Limb (tissue), 2 donors: ENCODE measurements around the gene TES.

ENCODE experiments used
- DNase-seq, 2 donors: peaks; one replicate each; pipeline ENCODE4 v3.0.0-alpha.2; 2016; ENCODE audit errors: extremely low spot score in 2 of 2

TES gene

DNA sequence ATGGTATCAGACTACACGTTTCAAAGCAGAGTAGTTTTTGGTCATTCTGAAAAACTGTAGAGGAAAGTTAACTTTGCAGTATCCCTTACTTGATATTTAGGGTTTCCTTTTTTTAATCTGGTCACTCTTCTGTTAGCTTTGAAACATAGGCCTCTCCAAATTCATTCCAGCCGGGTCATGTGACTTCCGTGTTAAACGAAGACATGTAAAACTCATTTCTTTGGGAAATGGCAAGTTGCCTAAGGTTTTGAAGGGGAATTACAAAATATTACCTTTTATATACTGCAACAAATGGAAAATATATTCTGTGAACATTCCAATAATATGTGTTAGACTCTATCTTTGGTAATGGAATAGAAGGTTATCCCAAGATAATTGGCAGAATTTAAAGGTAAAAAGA is 9.5 kb downstream of the TES start:
- no peak for DNase-seq

DNA sequence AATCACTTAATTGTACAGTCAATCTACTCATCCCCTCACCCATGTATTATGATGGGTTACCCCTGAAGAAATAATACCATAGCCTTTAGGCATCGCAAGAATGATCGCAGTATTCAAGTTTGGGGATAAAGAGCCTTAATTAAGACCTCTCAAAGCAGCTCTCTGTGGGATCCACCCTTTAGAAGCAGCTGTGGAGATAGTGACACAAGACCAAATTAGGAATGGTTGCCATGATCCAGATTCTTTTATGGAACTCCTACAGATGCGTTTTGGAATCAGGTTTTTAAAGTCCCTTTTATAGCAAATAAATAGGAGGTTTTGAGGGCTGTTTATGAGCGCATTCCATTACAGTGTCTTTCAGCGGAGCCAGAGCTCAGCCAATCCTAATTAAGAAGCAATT is 12.2 kb downstream of the TES start:
- no peak for DNase-seq

DNA sequence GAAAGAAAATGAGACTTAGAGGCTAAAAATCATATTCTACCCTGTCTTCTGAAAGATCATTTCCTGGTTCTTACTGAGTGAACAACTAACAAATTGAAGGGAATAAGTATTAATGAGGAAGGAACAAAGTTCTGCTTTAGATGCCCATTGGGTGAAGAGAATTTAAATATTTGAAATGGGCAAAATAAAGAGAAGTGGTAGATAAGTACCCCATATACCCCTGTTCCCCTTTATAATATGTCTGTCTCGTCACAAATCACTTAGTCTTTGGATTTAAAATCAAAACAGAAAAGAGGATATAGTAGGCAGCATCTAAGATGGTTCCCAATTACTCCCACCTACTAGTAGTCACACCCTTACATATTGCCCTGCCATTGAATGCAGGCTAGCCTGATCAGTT is 13.2 kb downstream of the TES start:
- no peak for DNase-seq

DNA sequence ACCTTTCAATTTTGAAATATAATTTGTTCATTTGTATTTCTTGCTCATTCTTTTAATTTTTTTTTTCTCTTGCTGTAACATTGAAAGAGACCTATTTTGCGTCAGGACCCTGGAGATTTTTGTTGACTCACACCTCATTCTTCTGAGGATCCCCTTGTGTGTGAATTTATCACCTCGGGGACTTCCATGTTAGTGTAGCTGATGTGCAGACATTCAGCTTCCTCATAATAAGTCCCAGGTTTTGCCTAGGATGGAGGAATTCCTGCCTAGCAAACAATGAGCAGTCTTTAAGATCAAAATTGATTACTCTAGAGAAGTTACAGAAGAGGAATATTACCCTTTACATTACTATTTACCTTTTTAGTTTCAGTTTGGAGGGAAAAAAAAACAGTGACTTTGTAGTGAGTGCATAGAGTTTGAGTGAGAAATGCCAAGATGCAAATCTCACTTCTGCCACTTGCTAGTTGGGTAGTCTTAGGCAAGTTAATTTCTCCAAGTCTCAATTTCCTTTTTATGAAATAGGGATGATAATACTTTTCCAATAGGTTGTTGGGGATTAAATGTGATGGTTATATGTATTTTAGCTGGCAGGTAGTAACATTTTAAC is 14.3 kb downstream of the TES start:
- no peak for DNase-seq

DNA sequence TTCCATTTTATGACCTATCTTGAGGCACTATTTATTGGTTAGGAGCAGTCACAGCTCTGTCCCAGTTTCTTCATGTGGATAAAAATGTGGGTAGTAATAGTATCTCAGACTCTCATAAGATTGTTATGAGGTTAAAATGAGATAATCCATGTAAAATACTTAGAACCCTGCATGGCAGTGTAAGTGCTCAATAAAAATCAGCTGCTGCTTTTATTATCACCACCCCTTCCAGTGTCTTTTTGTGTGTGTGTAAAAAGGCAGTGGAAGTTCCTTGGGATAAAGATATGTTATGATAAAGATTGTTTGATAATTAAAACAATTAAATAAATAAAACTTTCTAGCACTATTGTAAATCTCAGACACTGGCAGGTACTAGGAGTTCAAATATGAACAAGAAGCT is 15.5 kb downstream of the TES start:
- DNase-seq, result no peak

DNA sequence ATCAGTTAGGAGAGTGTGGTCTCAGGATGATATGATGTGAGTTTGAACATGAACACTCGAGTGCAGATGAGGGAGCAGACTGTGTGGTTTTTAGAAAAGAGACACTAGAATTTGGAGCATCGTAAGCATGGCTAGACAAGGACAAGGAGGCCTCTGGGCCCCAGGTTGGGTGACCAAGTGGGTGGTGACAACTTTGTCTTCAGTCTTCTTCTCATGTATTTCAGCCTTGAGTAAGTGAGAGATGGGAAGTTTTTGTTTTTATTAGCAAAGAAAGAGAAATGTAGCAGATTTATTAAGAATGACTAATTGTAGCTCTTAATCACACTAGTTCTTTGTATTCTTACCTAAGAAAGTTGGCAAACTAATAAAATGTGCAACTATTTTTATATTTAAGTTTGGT is 16.3 kb downstream of the TES start:
- no peak for DNase-seq

DNA sequence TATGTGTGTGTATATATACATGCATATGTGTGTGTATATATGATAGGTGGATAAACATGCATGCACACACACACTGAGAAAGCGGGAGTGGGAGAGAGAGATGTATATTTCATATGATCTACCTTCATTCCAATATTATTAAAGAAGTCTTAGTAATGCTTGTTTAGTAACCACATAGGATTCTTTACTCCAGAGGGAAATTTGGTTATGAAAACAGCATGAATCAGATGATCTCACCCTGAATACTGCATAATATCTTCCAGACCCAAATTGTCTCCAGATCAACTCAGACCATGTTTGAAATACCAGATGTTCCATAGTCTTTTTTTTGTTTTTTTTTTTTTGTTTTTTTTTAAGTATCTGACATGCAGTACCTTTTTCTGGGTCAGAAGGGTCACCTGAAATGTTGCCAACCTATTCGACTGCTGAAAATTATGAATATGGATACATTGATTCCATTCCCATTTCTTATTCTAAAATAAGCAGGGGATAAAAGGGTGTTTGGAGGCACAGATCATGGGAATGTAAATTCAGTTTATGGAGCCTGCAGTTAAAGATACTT is 17.4 kb downstream of the TES start:
- peak in 1 of 2 donors; percentile 66 for DNase-seq

DNA sequence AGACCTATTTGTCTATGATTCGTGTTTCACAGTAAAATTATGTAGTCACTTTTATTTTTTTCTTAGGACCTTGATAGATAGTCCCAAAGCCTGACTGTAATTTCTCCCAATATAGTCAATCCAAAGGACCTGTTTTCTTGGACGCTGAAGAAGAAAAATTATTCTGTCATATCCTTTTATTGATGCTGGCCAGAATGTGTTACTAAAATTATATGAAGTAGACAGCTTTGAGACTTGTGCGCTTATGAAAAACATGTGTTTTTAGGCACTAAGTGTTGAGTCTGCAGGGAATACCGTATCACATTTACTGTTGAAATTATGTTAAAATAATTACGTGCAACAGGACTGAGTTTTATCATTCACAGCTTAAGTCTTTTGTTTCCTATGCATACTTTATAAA is 17.9 kb downstream of the TES start:
- no peak for DNase-seq

DNA sequence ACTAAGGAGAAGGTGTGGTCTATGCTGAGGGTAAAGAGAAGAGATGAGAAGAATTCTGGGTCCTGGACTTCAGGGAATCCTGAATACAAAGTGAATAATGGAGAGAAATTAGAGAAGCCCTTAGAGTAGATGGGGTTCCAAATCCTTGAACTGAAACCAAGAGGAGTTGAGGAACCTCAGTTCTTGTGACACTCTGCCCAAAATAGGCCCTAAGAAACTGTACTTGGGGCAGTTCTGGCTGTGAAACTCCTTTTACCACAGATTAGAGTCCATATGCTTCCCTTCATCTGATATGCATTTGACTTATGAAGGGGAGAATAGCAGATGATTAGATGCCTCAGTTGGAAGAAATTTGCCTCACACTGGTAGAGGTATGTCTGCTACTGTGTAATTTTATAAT is 19.0 kb downstream of the TES start:
- no peak for DNase-seq

DNA sequence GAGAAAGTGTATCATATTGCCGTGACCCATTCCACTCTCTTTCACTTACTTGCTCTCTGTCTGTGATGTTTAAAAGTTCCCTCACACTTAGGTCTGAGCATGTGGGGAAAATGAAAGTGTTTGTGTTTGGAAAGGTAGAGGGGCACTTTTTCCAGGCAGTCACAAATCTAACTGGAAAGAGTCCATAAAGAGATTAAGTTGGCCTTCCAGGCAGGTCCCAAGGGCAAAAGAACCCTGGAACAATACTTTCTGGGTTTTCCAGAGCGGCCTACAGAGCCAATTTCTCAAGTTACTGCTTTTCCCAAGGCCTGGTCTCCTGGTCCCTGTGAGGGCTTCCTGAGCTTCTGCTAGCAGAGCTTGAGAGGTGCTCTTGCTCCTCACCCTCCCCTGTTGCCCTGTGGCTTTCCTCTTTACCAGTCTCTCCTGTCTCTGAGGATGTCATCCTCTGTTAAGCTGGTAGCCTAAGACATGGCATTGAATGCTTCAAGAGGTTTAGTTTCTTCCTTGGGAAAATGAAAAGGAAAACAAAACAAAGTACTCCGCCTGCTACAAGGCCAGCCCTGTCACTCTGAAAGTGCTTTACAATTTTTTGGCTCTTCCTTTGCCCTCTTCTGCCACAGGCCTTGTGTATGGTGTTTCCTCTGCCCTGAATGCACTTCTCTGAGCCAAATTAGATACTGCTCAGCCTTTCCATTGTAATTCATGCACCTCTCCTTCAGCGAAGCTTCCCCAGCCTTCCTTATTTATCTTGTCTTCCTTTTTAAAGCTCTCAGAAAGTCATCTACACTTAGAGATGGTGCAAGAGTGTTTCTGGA is 20.1 kb downstream of the TES start:
- no peak for DNase-seq

DNA sequence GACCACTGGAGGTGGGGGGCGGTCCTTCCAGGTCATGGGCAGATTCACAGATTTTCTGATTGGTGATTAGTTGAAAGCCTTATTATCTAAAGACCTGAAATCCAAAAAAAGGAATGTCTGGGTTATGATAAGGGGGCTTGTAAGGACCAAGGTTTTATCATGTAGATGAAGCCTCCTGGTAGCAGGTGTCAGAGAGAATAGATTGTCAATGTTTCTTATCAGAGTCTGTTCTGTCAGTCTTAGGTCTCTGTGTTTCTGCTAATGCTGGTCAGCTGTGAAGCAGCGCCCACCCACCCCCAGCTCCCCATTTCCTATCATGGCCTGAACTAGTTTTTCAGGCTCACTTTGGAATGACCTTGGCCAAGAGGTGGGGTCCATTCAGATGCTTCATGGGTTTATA is 21.2 kb downstream of the TES start:
- no peak for DNase-seq

DNA sequence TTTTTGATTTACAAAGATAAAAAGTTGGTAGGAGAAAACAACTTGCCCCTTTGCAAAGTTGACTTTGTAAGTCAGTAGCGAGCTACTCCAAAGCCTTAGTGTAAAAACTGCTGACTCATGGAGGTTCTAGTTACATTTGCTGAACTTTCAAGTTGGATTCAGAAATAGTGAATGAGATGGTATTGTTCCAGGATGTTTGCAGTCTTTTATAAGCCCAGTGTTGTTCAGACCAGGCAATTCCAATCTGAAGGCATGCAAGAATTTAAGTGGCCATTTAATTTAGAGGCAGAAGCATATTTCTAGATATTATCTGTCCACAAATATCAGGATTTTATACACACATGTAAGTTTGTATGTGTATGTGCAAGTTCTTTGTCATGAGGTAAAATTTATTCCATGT is 21.6 kb downstream of the TES start:
- DNase-seq, result no peak

DNA sequence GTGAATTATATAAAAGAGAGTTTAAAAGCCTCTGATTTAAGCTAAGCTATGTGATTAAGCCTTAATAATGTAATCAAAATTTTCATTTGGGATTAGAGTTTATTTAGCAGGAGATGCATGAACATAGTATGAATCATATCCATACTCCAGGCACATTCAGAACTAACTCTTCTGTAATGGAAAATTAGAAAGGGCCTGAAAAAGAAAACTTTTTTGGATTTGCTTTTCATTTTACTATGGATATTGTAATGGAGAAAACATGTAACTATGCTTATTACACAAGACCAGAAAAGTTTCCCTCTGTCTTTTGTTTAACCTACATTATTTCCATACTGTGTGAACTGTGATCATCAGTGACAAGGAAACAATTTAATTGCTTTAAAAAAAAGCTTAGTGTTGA is 22.0 kb downstream of the TES start:
- DNase-seq, result peak in 1 of 2 donors; percentile 47

DNA sequence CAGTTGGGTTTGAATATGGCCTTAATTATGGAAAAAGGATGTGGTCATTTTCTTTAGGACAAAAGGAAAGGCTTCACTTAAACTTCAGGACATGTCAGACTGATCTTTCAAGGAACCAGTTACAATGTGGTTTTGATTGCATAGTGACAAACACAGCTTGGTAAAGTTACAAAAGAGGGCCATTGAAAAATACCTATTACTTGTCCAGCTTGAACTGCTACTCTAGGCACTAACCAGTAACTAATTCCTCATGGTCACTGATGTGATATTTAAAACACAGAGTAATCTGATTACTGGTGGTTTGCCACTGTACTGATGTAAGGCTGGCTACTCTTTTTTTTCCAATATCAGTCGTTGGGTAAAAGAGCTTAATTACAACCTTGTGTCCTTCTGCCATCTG is 22.6 kb downstream of the TES start:
- no peak for DNase-seq

DNA sequence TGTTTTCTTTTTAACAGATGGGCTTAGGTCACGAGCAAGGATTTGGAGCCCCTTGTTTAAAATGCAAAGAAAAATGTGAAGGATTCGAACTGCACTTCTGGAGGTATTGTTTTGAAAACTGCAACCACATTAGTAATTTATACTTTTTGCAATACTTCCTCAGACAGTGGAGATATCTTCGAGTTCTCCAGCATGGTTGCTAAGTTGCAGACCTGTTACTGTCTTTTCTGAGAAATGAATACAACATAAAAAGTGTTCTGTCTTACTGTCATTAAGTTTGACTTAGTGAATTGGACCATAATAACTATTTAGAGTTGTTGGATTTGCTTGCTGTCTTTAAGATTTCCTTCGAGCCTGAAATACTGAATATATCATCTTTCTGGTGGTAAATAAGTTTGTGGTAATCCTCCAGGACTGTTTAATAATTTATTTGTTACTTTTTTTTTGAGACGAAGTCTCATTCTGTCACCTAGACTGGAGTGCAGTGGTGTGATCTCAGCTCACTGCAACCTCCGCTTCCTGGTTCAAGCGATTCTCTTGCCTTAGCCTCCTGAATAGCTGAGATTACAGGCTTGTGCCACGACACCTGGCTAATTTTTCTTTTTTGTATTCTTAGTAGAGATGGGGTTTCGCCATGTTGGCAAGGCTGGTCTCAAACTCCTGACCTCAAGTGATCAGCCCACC is 24.3 kb downstream of the TES start:
- DNase-seq, result no peak

DNA sequence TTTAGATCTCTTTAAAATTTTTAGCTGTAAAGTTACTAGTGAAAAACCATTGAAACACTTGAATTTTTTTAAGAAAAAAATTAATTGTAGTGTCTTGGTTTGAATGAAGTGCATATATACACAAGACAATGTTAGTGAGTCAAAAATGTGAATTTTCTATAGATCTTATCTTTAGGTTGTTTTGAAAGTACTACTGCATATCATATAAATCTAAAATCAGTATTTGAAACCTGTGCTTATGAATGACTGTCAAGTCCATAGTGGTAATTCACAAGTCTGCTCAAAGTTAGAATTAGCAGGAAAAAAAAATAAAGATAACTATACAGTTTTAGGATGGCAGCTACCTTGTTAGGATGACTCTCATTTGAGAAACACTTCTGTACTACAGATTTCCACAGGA is 25.0 kb downstream of the TES start:
- no peak for DNase-seq

DNA sequence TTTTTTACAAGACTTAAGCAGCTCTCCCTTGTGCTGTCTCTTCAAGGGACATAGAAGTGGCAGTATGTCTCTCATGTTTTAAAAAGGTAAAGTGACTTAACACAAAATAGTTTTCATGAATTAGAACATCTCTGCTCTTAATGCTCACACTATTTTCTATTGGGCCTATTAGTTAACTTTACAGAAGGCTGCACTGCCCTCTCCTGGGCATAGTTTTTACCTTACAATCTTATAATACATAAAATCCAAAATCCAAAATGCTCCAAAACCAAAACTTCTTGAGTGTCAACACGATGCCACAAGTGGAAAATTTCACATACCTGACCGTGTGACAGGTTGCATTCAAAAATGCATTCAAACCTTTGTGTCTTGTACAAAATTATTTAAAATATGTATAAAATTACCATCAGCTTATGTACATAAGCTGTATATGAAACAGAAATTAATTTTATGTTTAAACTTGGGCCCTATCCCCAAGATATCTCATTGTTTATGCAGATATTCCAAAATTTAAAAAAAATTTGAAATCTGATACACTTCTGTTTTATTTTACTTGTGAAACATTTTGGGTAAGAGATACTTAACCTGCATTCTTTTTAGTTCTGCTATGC is 25.8 kb downstream of the TES start:
- DNase-seq, result peak; percentile 49 to 77

DNA sequence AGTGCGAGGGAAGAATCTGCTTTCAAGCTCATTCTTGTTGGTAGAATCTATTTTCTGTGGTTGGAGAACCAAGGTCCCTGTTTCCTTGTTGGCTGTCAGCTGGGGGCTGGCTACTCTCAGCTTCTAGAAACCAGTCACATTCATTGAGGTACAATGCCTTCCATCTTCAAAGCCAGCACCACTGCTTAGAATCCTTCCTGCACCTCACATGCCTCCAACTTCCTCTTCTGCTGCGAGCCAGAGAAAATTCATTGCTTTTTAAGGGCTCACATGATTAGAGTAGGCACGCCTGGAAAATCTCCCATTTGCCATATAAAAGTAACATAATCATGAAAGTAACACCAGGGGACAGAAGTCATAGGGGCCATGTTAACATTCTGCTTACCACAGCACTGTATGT is 28.7 kb downstream of the TES start:
- no peak for DNase-seq

DNA sequence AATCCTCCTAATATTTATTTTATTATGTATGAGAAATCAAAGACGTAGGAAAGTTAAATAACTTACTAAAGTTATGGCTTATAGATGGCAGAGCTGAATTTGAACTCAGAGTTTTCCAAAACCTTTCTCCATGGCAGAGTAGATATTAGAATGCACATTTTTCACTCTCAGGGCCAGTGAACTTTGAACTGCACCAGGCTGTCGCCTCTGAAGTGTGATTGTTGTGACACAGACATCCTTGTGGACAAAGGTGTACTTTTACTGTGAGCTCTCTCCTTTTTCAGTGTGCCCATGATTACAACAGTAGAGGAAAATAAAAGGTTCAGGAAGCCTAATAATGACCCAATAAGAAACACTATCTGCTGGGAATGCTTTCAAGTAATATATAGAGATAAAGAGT is 29.1 kb downstream of the TES start:
- DNase-seq, result no peak

DNA sequence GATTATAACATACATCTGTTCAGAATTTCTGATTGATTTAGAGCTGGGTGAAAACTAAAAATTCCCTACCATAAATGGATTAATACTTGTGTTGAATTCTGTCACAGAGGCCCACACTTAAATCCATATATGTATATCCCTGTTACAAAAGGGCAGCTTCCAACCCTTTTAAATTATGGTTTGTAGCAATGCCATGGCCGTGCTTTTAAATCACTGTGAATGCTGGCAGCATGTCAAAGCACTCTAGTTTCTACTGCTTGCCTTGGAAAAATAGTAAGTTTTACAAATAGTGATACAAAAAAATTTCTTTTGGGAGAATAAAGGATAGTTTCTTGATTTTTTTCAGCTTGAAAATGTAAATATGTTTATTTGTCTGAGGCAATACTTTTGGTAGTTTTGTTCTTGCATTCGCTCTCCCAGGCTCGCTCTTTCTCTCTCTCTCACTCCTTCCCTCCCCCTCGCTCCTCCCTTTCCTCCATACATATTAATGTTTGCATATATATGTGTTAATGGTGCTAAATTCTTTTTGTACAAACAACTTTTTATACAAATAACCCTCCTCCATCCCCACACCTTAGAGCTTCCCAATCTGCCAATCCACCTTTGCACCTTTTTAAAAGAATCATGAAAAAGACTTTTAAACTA is 29.8 kb downstream of the TES start:
- peak in 1 of 2 donors; percentile 61 for DNase-seq

DNA sequence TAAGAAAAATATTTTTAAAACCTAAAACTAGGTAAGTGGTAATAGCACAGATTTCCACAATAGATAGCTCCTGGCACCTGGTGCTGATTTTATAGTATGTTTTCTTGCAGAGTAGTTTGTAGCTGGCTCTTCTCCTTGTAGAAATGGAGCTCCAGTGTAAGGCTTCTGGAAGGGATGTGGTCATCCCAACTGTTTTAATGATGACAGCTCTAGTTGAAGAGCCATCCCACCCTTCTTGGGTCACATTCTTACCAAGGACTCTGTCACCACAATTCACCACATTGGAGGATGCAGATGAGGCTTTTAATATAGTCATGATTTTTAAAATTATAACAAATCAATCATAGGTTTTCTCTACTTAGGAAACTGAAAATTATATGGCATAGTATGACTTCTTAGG is 31.0 kb downstream of the TES start:
- no peak for DNase-seq

DNA sequence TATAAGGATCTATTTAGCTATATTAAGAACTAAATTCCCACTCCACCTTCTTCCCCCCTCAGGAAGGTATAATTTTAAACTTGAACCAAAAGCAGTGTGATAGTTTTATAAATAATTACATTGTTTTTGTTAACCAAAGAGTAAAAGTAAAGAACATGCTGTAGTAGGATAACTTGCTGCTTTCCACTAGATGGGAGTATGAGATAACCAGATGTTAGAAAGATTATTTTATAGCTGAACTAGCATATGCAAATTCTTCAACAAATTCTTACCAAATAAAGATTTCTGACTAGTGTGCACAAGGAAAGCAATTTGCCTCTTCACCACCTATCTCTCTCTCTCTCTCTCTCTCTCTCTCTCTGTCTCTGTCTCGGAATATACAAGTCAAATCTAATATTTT is 31.8 kb downstream of the TES start:
- DNase-seq, result no peak
